HepG2 (cell line): ENCODE data around the gene RMI2. TPM values are rescaled to one million over a fixed set of nuclear protein-coding genes. Genes with fewer than 3 reads are reported as not detected.

ENCODE experiments used
- BRF2 ChIP-seq: sonication (generic); formaldehyde crosslinking; IDR thresholded peaks from 2 replicates; pipeline ENCODE4 v1.8.1; 2022; ENCODE audit warnings: mild to moderate bottlenecking, missing genetic modification reagents
- ELF3 ChIP-seq: IDR thresholded peaks from 2 replicates; pipeline ENCODE4 v1.6.1; 2016; ENCODE audit warnings: missing genetic modification reagents, missing compliant biosample characterization
- KLF6 ChIP-seq: IDR thresholded peaks from 2 replicates; pipeline ENCODE4 v1.8.0; 2016; ENCODE audit warnings: missing biosample characterization, missing genetic modification reagents
- MAX ChIP-seq: IDR thresholded peaks from 2 replicates; pipeline ENCODE4 v1.6.1; 2012; ENCODE audit warnings: inconsistent platforms
- PHF20 ChIP-seq: sonication (generic); formaldehyde crosslinking; IDR thresholded peaks from 2 replicates; pipeline ENCODE4 v1.5.0; 2020; ENCODE audit warnings: mild to moderate bottlenecking, missing genetic modification reagents
- PHF8 ChIP-seq: sonication (generic); formaldehyde crosslinking; IDR thresholded peaks from 2 replicates; pipeline ENCODE4 v1.5.0; 2020; ENCODE audit warnings: missing genetic modification reagents
- SNAPC2 ChIP-seq: sonication (generic); formaldehyde crosslinking; IDR thresholded peaks from 2 replicates; pipeline ENCODE4 v1.8.1; 2022; ENCODE audit warnings: mild to moderate bottlenecking, missing genetic modification reagents
- SP4 ChIP-seq: sonication (generic); formaldehyde crosslinking; IDR thresholded peaks from 2 replicates; pipeline ENCODE4 v1.8.1; 2023; ENCODE audit warnings: mild to moderate bottlenecking, missing genetic modification reagents
- TAF1 ChIP-seq: sonication (generic); formaldehyde crosslinking; IDR thresholded peaks from 2 replicates; pipeline ENCODE4 v1.4.0; 2020; ENCODE audit warnings: missing genetic modification reagents
- ZBTB4 ChIP-seq: sonication (generic); formaldehyde crosslinking; IDR thresholded peaks from 2 replicates; pipeline ENCODE4 v1.4.0; 2020; ENCODE audit warnings: missing genetic modification reagents, mild to moderate bottlenecking, borderline replicate concordance
- ZGPAT ChIP-seq: IDR thresholded peaks from 2 replicates; pipeline ENCODE4 v1.6.1; 2016; ENCODE audit warnings: mild to moderate bottlenecking
- ZNF292 ChIP-seq: sonication (generic); formaldehyde crosslinking; IDR thresholded peaks from 2 replicates; pipeline ENCODE4 v1.8.1; 2022; ENCODE audit warnings: mild to moderate bottlenecking, low read depth, missing genetic modification reagents, borderline replicate concordance
- ZNF558 ChIP-seq: sonication (generic); formaldehyde crosslinking; IDR thresholded peaks from 2 replicates; pipeline ENCODE4 v1.9.0; 2022; ENCODE audit warnings: mild to moderate bottlenecking, missing genetic modification reagents, borderline replicate concordance
- polyA plus RNA-seq, 8 experiments: library from polyadenylated mRNA; depleted of rRNA in 3 of 8; stranded (reverse) in 7 of 8; unstranded in 1 of 8; fragments of >200 nt; fragmentation: Illumina TruSeq in 4 of 8; extraction: Trizol in 4 of 8; gene quantifications; 2 replicates each; pipeline versions ENCODE4 v1.2.1 to v1.2.3, GENCODE V29; 2011 to 2016; ENCODE audit warnings: low read depth in 4 of 8, missing spikeins in 1 of 8, mixed read lengths in 1 of 8; ENCODE audit not compliant: insufficient read depth in 1 of 8
- total RNA-seq, 5 experiments: library from RNA; depleted of rRNA; stranded (reverse); fragments of >200 nt; fragmentation: Illumina TruSeq; extraction: Trizol; gene quantifications; 2 replicates each; pipeline ENCODE4 v1.2.3, GENCODE V29; 2016; ENCODE audit warnings: low read depth in 1 of 5
- TF ChIP-seq, protein P1 (sequence below): sonication (generic); formaldehyde crosslinking; IDR thresholded peaks from 2 replicates; pipeline ENCODE4 v1.8.0; 2022; ENCODE audit warnings: mild to moderate bottlenecking, missing genetic modification reagents, borderline replicate concordance

Gene RMI2
- total and polyA plus RNA-seq, 2 of the 13 experiments (the other 11 are each of a cell fraction or from before 2014, with no cell fraction given): 24.5 to 55.7 TPM

- TF ChIP-seq ZBTB4 (CRISPR knock-in tag) (0 out of 2 replicates have a peak, but pooled peaks have one; percentile 4), SP4 (CRISPR knock-in tag) (0 out of 2 replicates have a peak, but pooled peaks have one; percentile 5), ELF3 (CRISPR knock-in tag) (0 out of 2 replicates have a peak, but pooled peaks have one; percentile 6), PHF8 (0 out of 2 replicates have a peak, but pooled peaks have one; percentile 6), ZNF558 (CRISPR knock-in tag) (0 out of 2 replicates have a peak, but pooled peaks have one; percentile 20), TAF1 (CRISPR knock-in tag) (peak; percentile 8; the same call in 1 of the 2 replicates), SNAPC2 (0 out of 2 replicates have a peak, but pooled peaks have one; percentile 14), BRF2 (CRISPR knock-in tag) (0 out of 2 replicates have a peak, but pooled peaks have one; percentile 2), ZNF292 (CRISPR knock-in tag) (peak; percentile 8; the same call in 1 of the 2 replicates), MAX (peak; percentile 45; the same call in 1 of the 2 replicates), KLF6 (CRISPR knock-in tag) (0 out of 2 replicates have a peak, but pooled peaks have one; percentile 15), PHF20 (CRISPR knock-in tag) (0 out of 2 replicates have a peak, but pooled peaks have one; percentile 17), ZGPAT (CRISPR knock-in tag) (0 out of 2 replicates have a peak, but pooled peaks have one; percentile 0)
- TF ChIP-seq, protein P1, sequence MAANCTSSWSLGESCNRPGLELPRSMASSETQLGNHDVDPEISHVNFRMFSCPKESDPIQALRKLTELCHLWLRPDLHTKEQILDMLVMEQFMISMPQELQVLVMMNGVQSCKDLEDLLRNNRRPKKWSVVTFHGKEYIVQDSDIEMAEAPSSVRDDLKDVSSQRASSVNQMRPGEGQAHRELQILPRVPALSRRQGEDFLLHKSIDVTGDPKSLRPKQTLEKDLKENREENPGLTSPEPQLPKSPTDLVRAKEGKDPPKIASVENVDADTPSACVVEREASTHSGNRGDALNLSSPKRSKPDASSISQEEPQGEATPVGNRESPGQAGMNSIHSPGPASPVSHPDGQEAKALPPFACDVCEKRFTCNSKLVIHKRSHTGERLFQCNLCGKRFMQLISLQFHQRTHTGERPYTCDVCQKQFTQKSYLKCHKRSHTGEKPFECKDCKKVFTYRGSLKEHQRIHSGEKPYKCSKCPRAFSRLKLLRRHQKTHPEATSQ (CRISPR knock-in tag): 0 out of 2 replicates have a peak, but pooled peaks have one; percentile 53
Observed at GRCh38 chr16:11370932-11371279, 25.6 kb downstream of the RMI2 start (continued).
